H54 (cell line): ENCODE data around the gene ARHGAP32.

Experiments
- DNase-seq: peaks from one replicate; pipeline ENCODE4 v3.0.0; 2011; ENCODE audit warnings: low spot score, mixed read lengths; ENCODE audit not compliant: insufficient read length
- FAIRE-seq: peaks from 3 replicates; lab custom pipeline; 2011; peaks lifted over from hg19 to GRCh38; lab: Jason Lieb, UNC
- POLR2A ChIP-seq: IDR thresholded peaks from 2 replicates; pipeline ENCODE4 v1.6.1; 2011; ENCODE audit warnings: low read depth, mild to moderate bottlenecking, low read length

Gene ARHGAP32

GRCh38 chr11:129061492-129062230, 130.5 kb downstream of the ARHGAP32 start:
- DNase-seq, result peak; percentile 7
- TF ChIP-seq POLR2A, result no peak
- FAIRE-seq, result peak; percentile 90

GRCh38 chr11:129056916-129057315, 135.2 kb downstream of the ARHGAP32 start:
- no peak for DNase-seq
- FAIRE-seq, result no peak
- no peak for TF ChIP-seq POLR2A

GRCh38 chr11:129055196-129055595, 136.9 kb downstream of the ARHGAP32 start:
- no peak for TF ChIP-seq POLR2A
- DNase-seq (no peak), FAIRE-seq (no peak)

GRCh38 chr11:129048911-129049310, 143.2 kb downstream of the ARHGAP32 start:
- FAIRE-seq (no peak), DNase-seq (no peak)
- no peak for TF ChIP-seq POLR2A

- no peak for TF ChIP-seq POLR2A
- FAIRE-seq (no peak), DNase-seq (no peak)
Measured at GRCh38 chr11:129045150-129045549, 147.0 kb downstream of the ARHGAP32 start.

- no peak for DNase-seq
- FAIRE-seq, result no peak
- no peak for TF ChIP-seq POLR2A
Measured at GRCh38 chr11:129042503-129042902, 149.6 kb downstream of the ARHGAP32 start.

- DNase-seq (no peak), FAIRE-seq (no peak)
- TF ChIP-seq POLR2A, result no peak
Measured at GRCh38 chr11:129041611-129042018, 150.5 kb downstream of the ARHGAP32 start.

- FAIRE-seq, result no peak
- TF ChIP-seq POLR2A, result no peak
- DNase-seq, result no peak
Measured at GRCh38 chr11:129040934-129041333, 151.2 kb downstream of the ARHGAP32 start.

GRCh38 chr11:129035244-129035643, 156.9 kb downstream of the ARHGAP32 start:
- no peak for TF ChIP-seq POLR2A
- FAIRE-seq (no peak), DNase-seq (no peak)

GRCh38 chr11:129034001-129034400, 158.1 kb downstream of the ARHGAP32 start:
- TF ChIP-seq POLR2A, result no peak
- DNase-seq (no peak), FAIRE-seq (no peak)

- no peak for TF ChIP-seq POLR2A
- DNase-seq, result no peak
- FAIRE-seq, result no peak
Measured at GRCh38 chr11:129023968-129024676, 168.0 kb downstream of the ARHGAP32 start.

- TF ChIP-seq POLR2A, result no peak
- DNase-seq (no peak), FAIRE-seq (no peak)
Measured at GRCh38 chr11:129021295-129021694, 170.8 kb downstream of the ARHGAP32 start.

- no peak for TF ChIP-seq POLR2A
- DNase-seq (no peak), FAIRE-seq (no peak)
Measured at GRCh38 chr11:129018991-129019390, 173.1 kb downstream of the ARHGAP32 start.

GRCh38 chr11:129018126-129018525, 174.0 kb downstream of the ARHGAP32 start:
- TF ChIP-seq POLR2A, result no peak
- DNase-seq (no peak), FAIRE-seq (no peak)
